GM12878 (cell line): ENCODE measurements around the gene NOSTRIN. TPM values are rescaled to one million over a fixed set of nuclear protein-coding genes. Genes with fewer than 3 reads are reported as not detected.

Experiments used
- ATAC-seq: fragments of 200-7000 bp; cut with Tn5 transposase; 3 replicates; pipeline ENCODE4 v1.9.1; 2020; ENCODE audit warnings: mild to moderate bottlenecking, moderate library complexity
- BruUV-seq: library from RNA; stranded (reverse); fragments of 400-500 nt; replicated peaks from 2 replicates; lab custom pipeline; 2021; lab: Mats Ljungman, UMichigan
- CTCF ChIA-PET: fragments of 300-600 bp; sonication (Branson Sonifier 250); formaldehyde crosslinking; extraction: SDS; loops from one replicate; lab custom pipeline; 2021; ENCODE audit warnings: inconsistent platforms; lab: Yijun Ruan, JAX
- POLR2A ChIA-PET: fragments of 350-600 bp; formaldehyde crosslinking; extraction: SDS; loops from one replicate; lab custom pipeline; 2021; ENCODE audit warnings: inconsistent platforms; lab: Charles Lee
- RAD21 ChIA-PET: fragments of 300-600 bp; sonication (Branson Sonifier 250); formaldehyde crosslinking; loops from one replicate; lab custom pipeline; 2023; ENCODE audit warnings: antibody characterized with exemption; ENCODE audit not compliant: unreplicated experiment; lab: Charles Lee
- SMC1A ChIA-PET: fragments of 300-600 bp; sonication (Branson Sonifier 250); formaldehyde crosslinking; loops from one replicate; lab custom pipeline; 2023; ENCODE audit not compliant: unreplicated experiment, uncharacterized antibody; lab: Charles Lee
- DNase-seq: peaks from one replicate; pipeline ENCODE4 v3.0.0-alpha.2; 2011; ENCODE audit warnings: low read depth, low spot score
- FAIRE-seq: peaks from 3 replicates; lab custom pipeline; 2011; peaks lifted over from hg19 to GRCh38; lab: Jason Lieb, UNC
- H2AFZ ChIP-seq: 2 replicates; pipeline ENCODE4 v1.6.0; 2011; ENCODE audit warnings: low read depth, low read length, control low read depth; ENCODE audit not compliant: control insufficient read depth
- H3K27ac ChIP-seq: 2 replicates; pipeline ENCODE4 v1.5.1; 2011; ENCODE audit warnings: control low read depth; ENCODE audit not compliant: control insufficient read depth, insufficient read depth
- H3K27me3 ChIP-seq, 2 experiments: replicated peaks in 1 of 2; 2 replicates each; pipeline versions ENCODE4 v1.6.0 to v1.6.1; 2011; ENCODE audit warnings: low read length in 1 of 2; ENCODE audit not compliant: control insufficient read depth in 2 of 2, insufficient read depth in 2 of 2
- H3K36me3 ChIP-seq, 2 experiments: 2 replicates each; pipeline ENCODE4 v1.5.1; 2011; ENCODE audit warnings: low read length in 1 of 2; ENCODE audit not compliant: control insufficient read depth in 2 of 2, insufficient read depth in 2 of 2
- H3K4me1 ChIP-seq: 2 replicates; pipeline ENCODE4 v1.6.1; 2011; ENCODE audit warnings: mild to moderate bottlenecking, low read length, moderate library complexity, mixed read lengths; ENCODE audit not compliant: control insufficient read depth, insufficient read depth
- H3K4me2 ChIP-seq: 2 replicates; pipeline ENCODE4 v1.6.0; 2011; ENCODE audit warnings: control low read depth; ENCODE audit not compliant: control insufficient read depth, insufficient read depth
- H3K4me3 ChIP-seq: fragments of 200-600 bp; sonication (generic); 2 replicates; pipeline ENCODE4 v1.5.1; 2016
- H3K79me2 ChIP-seq: 2 replicates; pipeline ENCODE4 v1.6.0; 2011; ENCODE audit warnings: low read length; ENCODE audit not compliant: control insufficient read depth, insufficient read depth
- H3K9ac ChIP-seq: 2 replicates; pipeline ENCODE4 v1.8.0; 2011; ENCODE audit warnings: low read length, control low read depth, mixed read lengths; ENCODE audit not compliant: control insufficient read depth, insufficient read depth
- H3K9me3 ChIP-seq: replicated peaks from 3 replicates; pipeline ENCODE4 v1.5.1; 2011; ENCODE audit warnings: mild to moderate bottlenecking, low read length; ENCODE audit not compliant: control insufficient read depth, insufficient read depth
- H4K20me1 ChIP-seq: 2 replicates; pipeline ENCODE4 v1.6.0; 2011; ENCODE audit not compliant: control insufficient read depth, insufficient read depth
- CEBPB ChIP-seq, 2 experiments: fragments of 150-350 bp in 1 of 2; IDR thresholded peaks; 2 replicates each; pipeline ENCODE4 v1.6.1; 2012 to 2014; ENCODE audit warnings: low read depth in 2 of 2, low read length in 2 of 2, borderline replicate concordance in 1 of 2, inconsistent platforms in 1 of 2
- MTA2 ChIP-seq: fragments of 450-650 bp; IDR thresholded peaks from 2 replicates; pipeline ENCODE4 v1.6.1; 2016; ENCODE audit warnings: low read depth, mild to moderate bottlenecking, moderate library complexity
- POU2F2 ChIP-seq: IDR thresholded peaks from 3 replicates; pipeline ENCODE4 v1.6.1; 2011; ENCODE audit warnings: low read depth, mild to moderate bottlenecking, low read length, borderline replicate concordance
- RB1 ChIP-seq: fragments of 450-650 bp; formaldehyde crosslinking; IDR thresholded peaks from 2 replicates; pipeline ENCODE4 v1.6.1; 2017; ENCODE audit warnings: mild to moderate bottlenecking, borderline replicate concordance
- RELA ChIP-seq: fragments of 450-650 bp; IDR thresholded peaks from 2 replicates; pipeline ENCODE4 v1.8.0; 2014; ENCODE audit warnings: borderline replicate concordance; ENCODE audit not compliant: partially characterized antibody
- WGBS: methylation state at CpG from one replicate; pipeline ENCODE4 v1.1.6; 2016; ENCODE audit warnings: low lambda C conversion rate; ENCODE audit not compliant: insufficient replicate concordance, insufficient coverage; ENCODE audit errors: missing lambda C conversion rate; 5-methylcytosine and 5-hydroxymethylcytosine counted together
- in situ Hi-C: fragments of 300-500 bp; cut with MboI; formaldehyde crosslinking; loops from 9 replicates; pipeline ENCODE4 v1.14.3; 2018; ENCODE audit warnings: mixed read lengths
- intact Hi-C: fragments of 100-400 bp; cut with micrococcal nuclease; formaldehyde crosslinking; loops from one replicate; pipeline ENCODE4 v1.14.2; 2022; ENCODE audit not compliant: unreplicated experiment
- polyA plus RNA-seq, 11 experiments: library from polyadenylated mRNA; depleted of rRNA in 4 of 11; unstranded in 6 of 11; stranded (reverse) in 5 of 11; fragments of >200 nt; fragmentation: Nextera tagmentation in 4 of 11; fragmentation: Illumina TruSeq in 1 of 11; extraction: Ambion mirVana in 4 of 11; extraction: Trizol in 1 of 11; gene quantifications; 1 replicate in 1 of 11; 2 replicates in 10 of 11; pipeline versions ENCODE4 v1.2.1 to v1.2.3, GENCODE V29; 2011 to 2016; ENCODE audit warnings: inconsistent platforms in 2 of 11, missing spikeins in 2 of 11, low read depth in 1 of 11
- total RNA-seq, 4 experiments: library from RNA; depleted of rRNA in 3 of 4; stranded (reverse); fragments of >200 nt in 3 of 4; fragmentation: Illumina TruSeq in 1 of 4; extraction: Trizol in 1 of 4; gene quantifications; 2 replicates each; pipeline versions ENCODE4 v1.2.1 to v1.2.3, GENCODE V29; 2013 to 2021

NOSTRIN gene
- total and polyA plus RNA-seq, 10 of the 15 experiments (the other 5 are each of a cell fraction or from before 2014, with no cell fraction given), result 0.13 to 0.42 (median 0.37) TPM; not detected in 5

- intact Hi-C loops, result no loop called here
- no peak overlapping the region for H3K4me2 ChIP-seq
- FAIRE-seq, result no peak
- ChIA-PET CTCF (no interaction called here), POLR2A (no interaction called here), RAD21 (no interaction called here), SMC1A (no interaction called here)
- DNase-seq, result no peak
- ATAC-seq, result no peak
- in situ Hi-C loops, result no loop called here
- H4K20me1 ChIP-seq, result no peaks in the 10 kb centered on the region
- H3K27ac ChIP-seq, result no peak overlapping the region
- H3K79me2 ChIP-seq, result no peaks in the 10 kb centered on the region
- no TSS peak for BruUV-seq
- no peaks in the 10 kb centered on the region for H3K4me1 ChIP-seq
- 44% methylated on average over 3 of the region's 3 CpGs for WGBS
- no peaks in the 10 kb centered on the region for H3K36me3 ChIP-seq
- H3K9ac ChIP-seq, result no peak overlapping the region
- H2AFZ ChIP-seq, result no peak overlapping the region
- no peaks in the 10 kb centered on the region; the same call in 2 of the 3 replicates for H3K9me3 ChIP-seq
- no peak overlapping the region for H3K4me3 ChIP-seq
- H3K27me3 ChIP-seq, result no peaks in the 10 kb centered on the region
- TF ChIP-seq RELA, result no peak
- no peak for TF ChIP-seq MTA2
- TF ChIP-seq POU2F2, result no peak
- TF ChIP-seq, all 136 proteins: peak for 0
Measured at GRCh38 chr2:168787098-168787781, 15.2 kb upstream of the NOSTRIN start.

- no peak for ATAC-seq
- Histone ChIP-seq H4K20me1 (no peaks in the 10 kb centered on the region), H3K36me3 (no peaks in the 10 kb centered on the region), H3K4me3 (no peak overlapping the region), H3K27me3 (no peaks in the 10 kb centered on the region), H3K9me3 (no peaks in the 10 kb centered on the region; the same call in 2 of the 3 replicates), H3K4me1 (no peaks in the 10 kb centered on the region), H3K27ac (no peak overlapping the region), H3K79me2 (no peaks in the 10 kb centered on the region), H2AFZ (no peak overlapping the region), H3K4me2 (no peak overlapping the region), H3K9ac (no peak overlapping the region)
- intact Hi-C loops, result no loop called here
- ChIA-PET RAD21 (no interaction called here), POLR2A (no interaction called here), CTCF (no interaction called here), SMC1A (no interaction called here)
- DNase-seq, result no peak
- in situ Hi-C loops, result no loop called here
- TF ChIP-seq RB1 (no peak), CEBPB (IDR thresholded peaks at IDR 0.05; ENCODE audit: borderline replicate concordance in 1 of 2, low read depth in 2 of 2, low read length in 2 of 2) (no peak)
- no TSS peak for BruUV-seq
- no peak for FAIRE-seq
- 0% methylated on average over 1 of the region's 1 CpG for WGBS
Measured at GRCh38 chr2:168787782-168788376, 14.6 kb upstream of the NOSTRIN start.
